Measurements from ENCODE around the gene IPCEF1.
"Not testable (repeated sequence)": the region's sequence is repeated elsewhere in the genome, so short reads cannot be mapped to it uniquely, and the experiment has no call there.

The IPCEF1 gene

DNA sequence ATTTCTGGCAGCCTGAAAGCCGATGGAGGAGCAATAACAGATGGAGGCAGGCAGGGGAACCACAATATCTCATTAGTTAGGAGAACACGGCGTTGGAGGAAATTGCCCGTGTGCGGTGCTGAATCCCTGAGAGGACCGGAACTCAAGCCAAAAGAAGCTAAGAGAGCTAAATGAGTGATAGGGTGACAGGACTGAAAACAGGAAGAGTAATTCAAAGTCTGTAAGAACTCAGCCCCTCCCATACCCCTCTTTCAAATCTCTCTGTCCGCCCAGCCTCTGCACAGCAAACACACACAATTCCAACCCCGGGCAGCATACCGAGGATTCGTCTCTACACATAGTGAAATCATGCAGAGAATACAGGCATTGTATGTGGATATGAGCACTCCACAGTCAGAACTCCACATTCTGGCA, 2.6 kb upstream of the IPCEF1 start:
- ATAC-seq, result peak; percentile 44
- H3K27ac Mint-ChIP-seq, result peak overlapping the region; percentile 29
- no peak for DNase-seq
- H3K36me3 Mint-ChIP-seq (ENCODE audit: low read depth), result no peaks in the 10 kb centered on the region
- peak overlapping the region; percentile 41 for H3K4me3 Mint-ChIP-seq
- no peaks in the 10 kb centered on the region for H3K9me3 Mint-ChIP-seq
- H3K4me1 Mint-ChIP-seq, result peaks cover 54% of the 10 kb centered on the region
- peaks cover 10% of the 10 kb centered on the region for H3K27me3 Mint-ChIP-seq

DNA sequence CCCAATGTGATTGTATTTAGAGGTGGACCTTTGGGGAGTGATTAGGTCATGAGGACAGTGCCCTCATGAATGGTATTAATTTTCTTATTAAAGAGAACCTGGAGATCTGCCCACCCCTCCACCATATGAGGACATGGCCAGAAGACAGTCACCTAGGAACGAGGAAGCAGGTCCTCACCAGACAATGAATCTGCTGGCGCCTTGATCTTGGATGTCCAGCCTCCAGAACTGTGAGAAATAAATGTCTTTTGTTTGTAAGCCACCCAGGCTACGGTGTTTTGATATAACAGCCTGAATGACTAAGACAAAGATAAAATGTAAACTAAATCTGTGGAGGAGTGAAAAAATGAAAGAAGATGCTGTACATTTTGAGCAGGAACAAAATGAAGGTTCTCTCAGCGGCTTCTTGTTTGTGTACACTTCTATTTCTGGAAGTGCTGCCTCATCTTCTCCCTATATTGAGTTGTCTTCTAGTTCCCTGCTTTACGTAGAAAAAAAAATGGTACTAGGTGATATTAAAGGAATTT, 1.5 kb upstream of the IPCEF1 start:
- ATAC-seq (no peak), DNase-seq (no peak)
- Mint-ChIP-seq H3K27me3 (peaks cover 11% of the 10 kb centered on the region), H3K4me3 (no peak overlapping the region), H3K9me3 (peaks cover 1% of the 10 kb centered on the region), H3K4me1 (peaks cover 64% of the 10 kb centered on the region), H3K36me3 (ENCODE audit: low read depth) (no peaks in the 10 kb centered on the region), H3K27ac (no peak overlapping the region)

DNA sequence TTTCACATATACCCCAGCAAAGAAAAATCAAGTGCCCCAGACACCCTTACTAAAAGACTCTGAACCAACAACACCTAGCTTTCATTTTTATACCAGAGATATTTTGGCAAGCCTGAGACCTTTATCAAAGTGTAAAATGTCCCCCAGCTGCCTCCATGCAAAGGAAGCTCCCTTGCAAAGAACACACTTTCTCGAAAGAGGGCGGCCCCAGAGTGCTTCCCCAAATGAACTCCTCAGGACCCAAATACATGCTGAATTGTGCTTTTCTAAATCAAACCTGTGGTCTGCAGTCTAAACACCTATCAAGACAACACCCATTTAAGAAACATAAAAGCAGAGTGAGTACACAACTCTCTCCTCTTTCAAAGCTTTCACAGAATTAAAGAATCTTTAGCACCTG, 490 bp downstream of the IPCEF1 start:
- ATAC-seq, result no peak
- Mint-ChIP-seq H3K9me3 (peaks cover 4% of the 10 kb centered on the region), H3K36me3 (ENCODE audit: low read depth) (no peaks in the 10 kb centered on the region), H3K27me3 (peaks cover 11% of the 10 kb centered on the region), H3K4me3 (no peak overlapping the region), H3K27ac (no peak overlapping the region), H3K4me1 (peaks cover 79% of the 10 kb centered on the region)
- no peak for DNase-seq

DNA sequence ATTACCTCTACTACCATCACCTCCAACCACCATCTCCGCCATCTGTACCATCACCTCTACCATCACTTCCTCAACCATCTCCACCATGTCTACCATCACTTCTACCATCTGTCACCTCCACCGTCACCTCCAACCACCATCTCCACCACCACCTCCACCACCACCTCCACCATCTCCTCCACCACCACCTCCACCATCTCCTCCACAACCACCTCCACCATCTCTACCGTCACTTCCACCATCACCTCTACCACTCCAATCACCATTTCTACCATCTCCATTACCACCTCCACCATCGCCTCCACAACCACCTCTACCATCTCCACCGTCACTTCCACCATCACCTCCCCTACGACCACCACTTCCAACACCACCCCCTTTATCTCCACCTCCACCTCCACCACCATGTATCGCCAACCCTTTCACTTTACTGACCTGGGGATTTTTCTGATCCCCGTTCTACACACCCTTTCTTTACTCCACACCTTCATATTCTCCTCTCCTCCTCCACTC, 2.3 kb downstream of the IPCEF1 start:
- Mint-ChIP-seq H3K9me3 (peaks cover 4% of the 10 kb centered on the region), H3K27ac (no peak overlapping the region), H3K4me3 (no peak overlapping the region), H3K36me3 (ENCODE audit: low read depth) (no peaks in the 10 kb centered on the region), H3K4me1 (peaks cover 66% of the 10 kb centered on the region), H3K27me3 (peaks cover 11% of the 10 kb centered on the region)
- ATAC-seq (no peak), DNase-seq (no peak)

DNA sequence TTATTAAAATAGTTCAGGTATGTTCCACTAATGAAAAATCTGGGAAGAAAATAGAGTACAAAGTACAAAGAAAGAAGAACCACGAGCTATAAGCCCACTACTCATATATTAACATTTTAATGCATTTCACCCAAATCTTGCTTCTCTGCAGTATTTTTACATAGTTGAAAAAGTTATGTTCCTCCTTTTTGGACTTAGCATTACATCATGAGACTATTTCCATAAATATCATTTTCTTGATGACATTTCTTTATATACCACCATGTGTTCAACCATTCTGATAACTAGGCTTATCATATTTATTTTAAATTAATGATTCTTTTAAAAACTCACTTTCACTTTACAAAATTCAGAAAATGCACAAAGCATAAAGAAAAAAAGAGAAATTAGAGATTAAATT, 3.0 kb downstream of the IPCEF1 start:
- Mint-ChIP-seq H3K27ac (no peak overlapping the region), H3K4me1 (peaks cover 60% of the 10 kb centered on the region), H3K4me3 (no peak overlapping the region), H3K36me3 (ENCODE audit: low read depth) (no peaks in the 10 kb centered on the region), H3K27me3 (peaks cover 11% of the 10 kb centered on the region), H3K9me3 (peaks cover 4% of the 10 kb centered on the region)
- ATAC-seq (no peak), DNase-seq (no peak)

DNA sequence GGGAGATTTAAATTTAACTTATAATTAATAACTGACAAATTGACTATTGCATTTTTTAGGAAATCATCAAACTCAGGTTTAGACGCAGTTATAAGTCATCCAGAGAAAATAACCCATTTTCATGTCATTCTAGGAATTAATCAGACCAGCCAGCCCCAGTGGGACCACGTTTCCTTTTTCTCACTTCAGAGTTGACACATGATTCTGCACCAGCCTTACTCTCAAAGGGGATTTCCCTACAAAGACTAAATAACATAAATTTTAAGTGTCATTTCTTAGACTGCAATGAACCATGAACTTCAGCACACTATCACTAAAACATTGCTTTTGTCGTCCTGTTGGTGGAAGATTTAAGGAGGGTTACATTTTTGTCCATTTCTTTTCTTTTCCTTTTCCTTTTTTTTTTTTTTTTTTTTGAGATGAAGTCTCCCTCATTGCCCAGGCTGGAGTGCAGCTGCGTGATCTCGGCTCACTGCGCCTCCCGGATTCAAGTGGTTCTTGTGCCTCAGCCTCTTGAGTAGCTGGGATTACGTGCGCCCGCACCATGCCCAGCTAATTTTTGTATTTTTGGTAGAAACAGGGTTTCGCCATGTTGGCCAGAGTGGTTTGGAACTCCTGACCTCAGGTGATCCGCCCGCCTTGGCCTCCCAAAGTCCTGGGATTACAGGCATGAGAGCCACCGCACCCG, 3.6 kb downstream of the IPCEF1 start:
- peaks cover 4% of the 10 kb centered on the region for H3K9me3 Mint-ChIP-seq
- DNase-seq (peak; percentile 28), ATAC-seq (peak; percentile 83)
- H3K27ac Mint-ChIP-seq, result peak overlapping the region; percentile 19
- H3K4me1 Mint-ChIP-seq, result peaks cover 56% of the 10 kb centered on the region
- H3K27me3 Mint-ChIP-seq, result peaks cover 11% of the 10 kb centered on the region
- no peak overlapping the region for H3K4me3 Mint-ChIP-seq
- no peaks in the 10 kb centered on the region for H3K36me3 Mint-ChIP-seq (ENCODE audit: low read depth)

DNA sequence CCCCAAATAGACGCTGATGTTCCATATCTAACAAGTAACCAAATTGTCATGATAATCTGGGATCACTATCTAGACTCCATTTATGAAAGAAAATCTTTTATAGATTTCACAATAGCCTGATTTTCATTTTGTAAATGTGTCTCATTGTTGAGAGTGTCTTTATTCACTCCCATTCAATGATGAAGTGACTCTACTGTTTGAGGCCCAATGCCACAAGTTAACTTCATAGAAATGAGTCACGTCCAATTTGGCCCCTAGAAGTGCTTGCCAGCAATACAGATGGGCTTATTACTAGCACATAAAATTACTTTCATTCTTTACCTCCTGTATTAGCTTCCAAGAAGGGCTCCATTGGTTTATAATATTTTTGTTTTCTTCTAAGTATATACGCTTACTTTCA, 6.3 kb downstream of the IPCEF1 start:
- Mint-ChIP-seq H3K4me3 (no peak overlapping the region), H3K4me1 (peaks cover 39% of the 10 kb centered on the region), H3K36me3 (ENCODE audit: low read depth) (no peaks in the 10 kb centered on the region), H3K27me3 (peaks cover 12% of the 10 kb centered on the region), H3K9me3 (peaks cover 4% of the 10 kb centered on the region), H3K27ac (no peak overlapping the region)
- ATAC-seq (no peak), DNase-seq (no peak)

DNA sequence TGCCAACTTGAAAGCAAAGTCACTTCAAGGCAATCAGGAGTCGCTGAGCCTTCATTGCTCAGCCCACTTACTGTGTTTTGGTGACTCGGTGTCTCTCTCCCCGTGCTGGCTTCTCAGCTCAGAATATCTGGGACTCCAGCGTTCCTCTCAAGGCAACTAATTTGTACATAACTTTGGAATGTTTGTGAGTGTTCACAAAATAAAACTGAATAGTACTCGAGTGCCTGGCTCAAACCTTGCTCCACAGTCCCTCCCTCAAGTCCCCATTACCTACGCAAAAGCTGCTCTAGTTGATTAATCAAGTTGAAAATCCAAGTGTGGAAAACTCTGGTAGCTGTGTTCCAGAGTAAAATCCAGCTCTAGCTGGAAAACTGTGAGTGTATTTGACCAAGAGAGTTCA, 8.6 kb downstream of the IPCEF1 start:
- no peak for DNase-seq
- H3K4me3 Mint-ChIP-seq, result no peak overlapping the region
- H3K9me3 Mint-ChIP-seq, result peaks cover 2% of the 10 kb centered on the region
- no peaks in the 10 kb centered on the region for H3K36me3 Mint-ChIP-seq (ENCODE audit: low read depth)
- H3K27ac Mint-ChIP-seq, result no peak overlapping the region
- no peak for ATAC-seq
- peaks cover 9% of the 10 kb centered on the region for H3K27me3 Mint-ChIP-seq
- peaks cover 17% of the 10 kb centered on the region for H3K4me1 Mint-ChIP-seq

DNA sequence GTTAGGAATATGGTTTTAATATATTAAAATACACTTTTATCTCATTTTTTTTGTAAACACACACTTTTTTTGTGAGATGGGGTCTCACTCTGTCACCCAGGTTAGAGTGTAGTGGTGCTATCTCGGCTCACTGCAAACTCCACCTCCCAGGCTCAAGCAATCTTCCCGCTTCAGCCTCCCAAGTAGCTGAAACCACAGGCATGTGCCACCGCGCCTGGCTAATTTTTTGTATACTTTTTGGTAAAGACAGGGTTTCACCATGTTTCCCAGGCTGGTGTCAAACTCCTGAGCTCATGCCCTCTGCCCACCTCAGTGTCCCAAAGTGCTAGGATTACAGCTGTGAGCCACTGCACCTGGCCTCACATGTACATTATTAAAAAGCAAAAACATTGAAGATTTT, 10.8 kb downstream of the IPCEF1 start:
- H3K9me3 Mint-ChIP-seq, result no peaks in the 10 kb centered on the region
- peaks cover 9% of the 10 kb centered on the region for H3K27me3 Mint-ChIP-seq
- DNase-seq, result no peak
- H3K4me1 Mint-ChIP-seq, result peaks cover 3% of the 10 kb centered on the region
- no peaks in the 10 kb centered on the region for H3K36me3 Mint-ChIP-seq (ENCODE audit: low read depth)
- no peak for ATAC-seq
- H3K27ac Mint-ChIP-seq, result no peak overlapping the region
- H3K4me3 Mint-ChIP-seq, result no peak overlapping the region

DNA sequence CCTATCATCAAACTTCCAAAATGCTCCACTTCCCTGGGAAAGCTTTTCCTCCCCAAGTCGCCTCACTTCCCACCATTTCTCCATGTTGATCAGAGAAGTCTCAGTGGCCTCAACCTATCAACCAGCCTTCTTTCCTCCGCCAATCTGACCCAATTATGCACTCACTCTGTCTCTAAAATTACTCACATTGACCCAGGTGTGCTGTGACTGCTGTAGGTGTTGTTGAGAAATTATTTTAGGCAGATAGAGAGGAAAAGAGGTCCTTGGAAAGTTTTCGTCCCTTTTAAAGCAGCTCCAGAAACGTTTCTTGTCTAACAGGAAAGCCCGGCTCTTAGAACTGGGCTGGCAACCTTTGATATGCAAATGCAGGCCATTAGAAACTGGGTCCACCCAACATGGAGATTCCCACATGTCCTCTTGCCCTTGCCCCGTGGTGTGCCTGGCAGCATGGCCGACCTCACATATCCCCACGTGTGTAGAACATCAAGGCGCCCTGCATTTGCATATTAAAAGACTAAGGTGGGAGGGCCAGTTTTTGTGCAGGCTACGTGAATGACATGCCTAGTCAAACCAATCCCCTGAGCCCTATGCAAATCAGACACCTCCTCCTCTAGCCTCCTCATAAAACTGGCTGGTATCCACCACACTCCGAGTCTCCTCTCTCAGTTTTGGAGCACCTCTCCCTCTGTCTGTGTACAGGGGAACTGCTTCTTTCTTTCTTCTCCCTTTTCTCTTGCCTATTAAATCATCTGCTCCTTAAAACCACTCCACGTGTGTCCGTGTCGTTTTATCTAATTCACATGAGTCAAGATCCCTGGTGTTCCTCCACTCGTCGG, 12.9 kb downstream of the IPCEF1 start:
- DNase-seq, result no peak
- H3K27ac Mint-ChIP-seq, result no peak overlapping the region
- H3K4me3 Mint-ChIP-seq, result no peak overlapping the region
- peaks cover 9% of the 10 kb centered on the region for H3K27me3 Mint-ChIP-seq
- no peaks in the 10 kb centered on the region for H3K36me3 Mint-ChIP-seq (ENCODE audit: low read depth)
- no peaks in the 10 kb centered on the region for H3K4me1 Mint-ChIP-seq
- no peaks in the 10 kb centered on the region for H3K9me3 Mint-ChIP-seq
- ATAC-seq, result peak; percentile 52

DNA sequence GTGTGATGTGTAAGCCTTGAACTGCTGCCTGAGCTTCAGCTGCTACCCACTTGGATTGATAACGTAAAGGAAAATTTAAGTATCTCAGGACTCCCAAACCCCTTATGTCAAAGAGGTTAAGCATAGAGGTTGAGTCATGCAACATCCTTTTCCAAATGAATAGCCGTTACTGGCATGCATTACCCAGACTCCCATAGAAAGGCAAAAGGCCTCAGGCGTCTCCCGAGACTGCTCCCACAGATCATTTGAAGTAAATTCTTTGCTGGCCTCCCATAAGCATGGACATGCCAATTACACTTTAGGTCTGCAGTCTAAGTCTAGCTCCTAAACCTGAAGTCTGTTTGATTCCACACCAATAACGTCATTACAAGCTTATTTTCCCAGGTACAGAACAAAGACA, 14.7 kb downstream of the IPCEF1 start:
- H3K27me3 Mint-ChIP-seq, result peaks cover 9% of the 10 kb centered on the region
- ATAC-seq, result no peak

DNA sequence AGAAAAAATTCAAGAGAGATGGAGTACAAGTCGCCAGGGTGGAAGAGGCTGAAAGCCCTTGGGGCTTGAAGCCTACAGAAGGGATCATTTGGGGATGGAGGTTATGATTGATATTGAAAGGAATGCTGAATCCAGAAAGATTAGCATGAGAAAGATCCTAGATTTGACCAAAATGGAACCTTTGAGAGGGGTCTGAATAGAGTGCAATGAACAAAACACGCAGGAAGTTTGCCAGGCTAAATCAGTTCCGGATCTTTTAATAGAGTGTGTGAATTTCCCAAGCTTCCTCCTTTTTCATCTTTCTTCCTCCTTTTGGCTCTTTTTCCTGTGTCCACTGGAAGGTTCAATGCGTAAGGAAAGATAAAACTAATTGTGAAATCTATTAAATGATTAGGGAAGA, 15.3 kb downstream of the IPCEF1 start:
- no peak overlapping the region for H3K27ac Mint-ChIP-seq
- peaks cover 4% of the 10 kb centered on the region for H3K27me3 Mint-ChIP-seq
- no peaks in the 10 kb centered on the region for H3K9me3 Mint-ChIP-seq
- no peak for ATAC-seq
- H3K4me1 Mint-ChIP-seq, result no peaks in the 10 kb centered on the region
- no peak for DNase-seq
- H3K36me3 Mint-ChIP-seq (ENCODE audit: low read depth), result no peaks in the 10 kb centered on the region
- no peak overlapping the region for H3K4me3 Mint-ChIP-seq

More for the DNA sequence above, 14.7 kb downstream of the IPCEF1 start:
- DNase-seq, result no peak
- H3K4me1 Mint-ChIP-seq, result no peaks in the 10 kb centered on the region
- H3K27ac Mint-ChIP-seq, result no peak overlapping the region
- H3K36me3 Mint-ChIP-seq (ENCODE audit: low read depth), result no peaks in the 10 kb centered on the region
- no peak overlapping the region for H3K4me3 Mint-ChIP-seq
- H3K9me3 Mint-ChIP-seq, result no peaks in the 10 kb centered on the region

DNA sequence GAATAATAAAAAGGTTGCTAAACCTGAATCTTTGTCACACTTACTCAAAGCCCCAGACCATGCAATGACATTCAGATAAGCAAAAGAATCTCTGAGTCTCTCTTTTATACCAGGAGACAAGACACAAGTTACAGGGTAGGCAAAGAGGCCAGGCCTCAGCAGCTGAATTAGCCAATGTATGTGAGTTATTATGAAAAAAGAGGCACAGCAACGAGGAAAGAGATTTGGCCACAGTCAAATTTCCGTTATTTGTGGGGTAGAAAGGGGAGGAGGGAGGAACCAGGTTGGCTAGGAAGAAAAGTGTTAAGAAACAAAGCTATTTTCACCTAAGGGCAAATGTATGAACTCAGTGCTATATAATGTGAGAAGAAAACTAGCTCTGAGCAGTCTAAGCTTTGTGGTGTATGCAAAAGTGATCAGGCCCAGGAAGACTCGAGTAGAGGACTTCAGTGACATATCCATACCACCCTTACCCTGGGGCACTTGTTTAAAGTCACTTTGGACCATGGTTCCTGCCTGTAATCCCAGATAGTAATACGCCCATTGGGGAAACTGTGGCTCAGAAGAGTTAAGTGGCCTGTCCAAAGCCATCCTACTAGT, 19.1 kb downstream of the IPCEF1 start:
- ATAC-seq, result no peak

DNA sequence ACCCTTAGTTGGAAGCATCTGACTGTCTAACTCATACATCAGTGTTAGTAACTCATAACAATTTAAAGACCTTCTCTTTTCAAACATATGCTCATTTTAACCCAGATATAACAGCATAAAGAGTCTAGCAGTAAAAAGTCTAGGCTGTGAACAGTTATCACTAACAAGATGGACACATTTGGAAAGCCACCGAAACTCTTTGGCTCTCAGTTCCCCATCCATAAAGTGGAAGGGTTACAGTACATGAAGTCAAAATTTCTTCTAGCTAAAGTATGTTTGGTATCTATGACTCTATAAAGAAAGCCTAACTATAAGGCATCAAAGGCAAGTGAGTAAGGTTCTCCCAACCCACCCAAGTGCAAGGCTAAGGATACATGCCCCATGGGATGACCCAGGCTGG, 22.5 kb downstream of the IPCEF1 start:
- not testable (repeated sequence) for H3K9me3 Mint-ChIP-seq; H3K27me3 Mint-ChIP-seq; ATAC-seq; H3K4me1 Mint-ChIP-seq; H3K27ac Mint-ChIP-seq; DNase-seq; H3K36me3 Mint-ChIP-seq (ENCODE audit: low read depth); H3K4me3 Mint-ChIP-seq

More for the DNA sequence above, 19.1 kb downstream of the IPCEF1 start:
- Mint-ChIP-seq H3K4me3 (no peak overlapping the region), H3K27me3 (peaks cover 3% of the 10 kb centered on the region), H3K36me3 (ENCODE audit: low read depth) (no peaks in the 10 kb centered on the region), H3K4me1 (no peaks in the 10 kb centered on the region), H3K9me3 (no peaks in the 10 kb centered on the region), H3K27ac (no peak overlapping the region)
- DNase-seq, result no peak
